ENCODE data around the gene TAX1BP1. TPM values are rescaled to one million over a fixed set of nuclear protein-coding genes. Genes with fewer than 3 reads are reported as not detected.

The TAX1BP1 gene
- total RNA-seq, 2 experiments from 2014 or later: 27.9 to 49.7 TPM

DNA sequence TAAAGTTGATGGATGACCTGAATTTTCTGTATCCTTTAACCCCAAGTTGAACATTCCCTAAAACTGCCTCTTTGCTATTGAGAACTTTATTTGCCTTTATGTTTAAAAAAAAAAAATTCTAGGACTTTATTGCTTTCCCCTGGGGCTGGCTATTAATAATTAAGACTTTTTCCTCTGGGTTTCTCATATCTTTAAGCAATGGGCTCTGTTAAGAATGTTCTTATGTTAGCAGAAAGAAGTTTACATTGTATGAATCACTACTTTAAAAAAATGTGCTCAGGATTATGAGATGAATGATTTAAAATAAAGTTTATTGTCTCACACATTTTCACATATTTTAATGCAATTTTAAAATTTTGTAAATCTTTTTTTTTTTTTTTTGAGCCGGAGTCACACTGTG is 19.5 kb downstream of the TAX1BP1 start:
- intact Hi-C loops (cut with micrococcal nuclease; ENCODE audit: unreplicated experiment): no loop called here
- Histone ChIP-seq H3K4me3 (ENCODE audit: low read depth, low read length, poor library complexity, severe bottlenecking) (no peak overlapping the region), H3K4me2 (ENCODE audit: low read length) (no peak overlapping the region), H2AFZ (ENCODE audit: low read length) (no peak overlapping the region), H3K79me2 (ENCODE audit: insufficient read depth, low read depth, low read length) (no peaks in the 10 kb centered on the region), H4K20me1 (ENCODE audit: insufficient read depth, low read length) (no peaks in the 10 kb centered on the region), H3K9me2 (ENCODE audit: insufficient read depth, low read length) (no peaks in the 10 kb centered on the region), H3K27ac (ENCODE audit: low read depth, low read length, poor library complexity, severe bottlenecking) (no peak overlapping the region), H3K36me3 (ENCODE audit: insufficient read depth, low read length) (peaks cover 47% of the 10 kb centered on the region), H3K9me3 (ENCODE audit: low read length) (no peaks in the 10 kb centered on the region), H3K4me1 (ENCODE audit: insufficient read depth, low read length, poor library complexity, severe bottlenecking) (no peaks in the 10 kb centered on the region)
- ChIA-PET POLR2A (no interaction called here), CTCF (ENCODE audit: unreplicated experiment) (no interaction called here)
- DNase-seq (ENCODE audit: low spot score): no peak
- TF ChIP-seq, protein P1, sequence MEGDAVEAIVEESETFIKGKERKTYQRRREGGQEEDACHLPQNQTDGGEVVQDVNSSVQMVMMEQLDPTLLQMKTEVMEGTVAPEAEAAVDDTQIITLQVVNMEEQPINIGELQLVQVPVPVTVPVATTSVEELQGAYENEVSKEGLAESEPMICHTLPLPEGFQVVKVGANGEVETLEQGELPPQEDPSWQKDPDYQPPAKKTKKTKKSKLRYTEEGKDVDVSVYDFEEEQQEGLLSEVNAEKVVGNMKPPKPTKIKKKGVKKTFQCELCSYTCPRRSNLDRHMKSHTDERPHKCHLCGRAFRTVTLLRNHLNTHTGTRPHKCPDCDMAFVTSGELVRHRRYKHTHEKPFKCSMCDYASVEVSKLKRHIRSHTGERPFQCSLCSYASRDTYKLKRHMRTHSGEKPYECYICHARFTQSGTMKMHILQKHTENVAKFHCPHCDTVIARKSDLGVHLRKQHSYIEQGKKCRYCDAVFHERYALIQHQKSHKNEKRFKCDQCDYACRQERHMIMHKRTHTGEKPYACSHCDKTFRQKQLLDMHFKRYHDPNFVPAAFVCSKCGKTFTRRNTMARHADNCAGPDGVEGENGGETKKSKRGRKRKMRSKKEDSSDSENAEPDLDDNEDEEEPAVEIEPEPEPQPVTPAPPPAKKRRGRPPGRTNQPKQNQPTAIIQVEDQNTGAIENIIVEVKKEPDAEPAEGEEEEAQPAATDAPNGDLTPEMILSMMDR (conservative IDR thresholded peaks at IDR 0.05; ENCODE audit: low read length): no peak
- no peak for TF ChIP-seq EZH2phosphoT487 (IDR thresholded peaks at IDR 0.05; ENCODE audit: borderline replicate concordance, low read depth, low read length)
- BruUV-seq (replicated peaks): no TSS peak

DNA sequence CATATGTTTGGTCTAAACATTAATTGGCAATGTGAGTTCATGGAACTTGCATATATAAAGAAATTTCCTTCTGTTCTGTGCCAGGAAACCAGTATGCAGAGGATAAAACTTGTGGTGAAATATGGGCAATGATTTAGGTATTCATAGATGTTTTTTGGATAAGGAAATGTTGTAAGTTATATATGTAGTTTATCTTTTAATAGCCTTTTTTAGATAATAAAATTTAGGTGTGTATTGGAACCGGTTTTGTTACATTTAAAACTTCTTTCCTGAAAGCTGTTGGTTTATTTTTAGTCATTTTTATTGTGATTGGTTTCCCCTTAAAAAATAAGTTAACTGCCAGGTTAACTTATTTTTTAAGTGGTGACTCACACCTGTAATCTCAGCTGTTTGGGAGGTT is 22.1 kb downstream of the TAX1BP1 start:
- CTCF ChIA-PET (ENCODE audit: unreplicated experiment): no interaction called here
- no peaks in the 10 kb centered on the region for H3K9me3 ChIP-seq (ENCODE audit: low read length)
- intact Hi-C loops (cut with micrococcal nuclease; ENCODE audit: unreplicated experiment): no loop called here
- TF ChIP-seq, protein P1 (conservative IDR thresholded peaks at IDR 0.05; ENCODE audit: low read length): no peak
- no peak for TF ChIP-seq EZH2phosphoT487 (IDR thresholded peaks at IDR 0.05; ENCODE audit: borderline replicate concordance, low read depth, low read length)
- H3K4me3 ChIP-seq (ENCODE audit: low read depth, low read length, poor library complexity, severe bottlenecking): no peak overlapping the region
- H3K4me2 ChIP-seq (ENCODE audit: low read length): no peak overlapping the region
- BruUV-seq (replicated peaks): no TSS peak
- H3K27ac ChIP-seq (ENCODE audit: low read depth, low read length, poor library complexity, severe bottlenecking): no peak overlapping the region
- H3K9me2 ChIP-seq (ENCODE audit: insufficient read depth, low read length): no peaks in the 10 kb centered on the region
- no peak for DNase-seq (ENCODE audit: low spot score)
- H4K20me1 ChIP-seq (ENCODE audit: insufficient read depth, low read length): no peaks in the 10 kb centered on the region
- peaks cover 40% of the 10 kb centered on the region for H3K36me3 ChIP-seq (ENCODE audit: insufficient read depth, low read length)
- no peaks in the 10 kb centered on the region for H3K4me1 ChIP-seq (ENCODE audit: insufficient read depth, low read length, poor library complexity, severe bottlenecking)
- H3K79me2 ChIP-seq (ENCODE audit: insufficient read depth, low read depth, low read length): no peaks in the 10 kb centered on the region
- no peak overlapping the region for H2AFZ ChIP-seq (ENCODE audit: low read length)
- POLR2A ChIA-PET: no interaction called here

DNA sequence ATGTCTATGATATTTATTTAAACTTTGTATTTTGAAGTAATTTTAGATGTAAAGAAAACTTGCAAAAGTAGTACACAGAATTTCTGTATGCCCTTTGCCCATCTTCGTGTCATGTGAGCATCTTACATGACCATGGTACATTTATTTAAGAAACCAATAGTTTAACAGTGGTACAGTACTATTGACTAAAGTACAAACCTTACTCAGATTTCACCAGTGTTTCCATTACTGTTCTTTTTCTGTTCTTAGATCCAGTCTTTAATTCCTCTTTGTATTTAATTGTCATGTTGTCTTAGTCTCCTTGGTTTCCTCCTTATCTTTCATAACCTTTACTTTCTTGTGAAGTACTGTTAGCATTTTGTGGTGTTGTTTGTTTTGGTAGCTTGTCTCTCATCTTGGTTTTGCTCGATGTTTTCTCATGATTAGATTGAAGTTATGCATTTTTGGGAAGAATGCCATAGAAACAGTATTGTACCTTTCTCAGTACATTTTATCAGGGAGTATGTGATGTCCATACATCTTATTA is 24.1 kb downstream of the TAX1BP1 start:
- Histone ChIP-seq H3K9me3 (ENCODE audit: low read length) (no peaks in the 10 kb centered on the region), H4K20me1 (ENCODE audit: insufficient read depth, low read length) (no peaks in the 10 kb centered on the region), H3K79me2 (ENCODE audit: insufficient read depth, low read depth, low read length) (no peaks in the 10 kb centered on the region), H3K36me3 (ENCODE audit: insufficient read depth, low read length) (peaks cover 29% of the 10 kb centered on the region), H3K4me2 (ENCODE audit: low read length) (no peak overlapping the region), H3K4me1 (ENCODE audit: insufficient read depth, low read length, poor library complexity, severe bottlenecking) (no peaks in the 10 kb centered on the region), H3K9me2 (ENCODE audit: insufficient read depth, low read length) (no peaks in the 10 kb centered on the region), H2AFZ (ENCODE audit: low read length) (no peak overlapping the region), H3K27ac (ENCODE audit: low read depth, low read length, poor library complexity, severe bottlenecking) (no peak overlapping the region), H3K4me3 (ENCODE audit: low read depth, low read length, poor library complexity, severe bottlenecking) (no peak overlapping the region)
- no peak for TF ChIP-seq EZH2phosphoT487 (IDR thresholded peaks at IDR 0.05; ENCODE audit: borderline replicate concordance, low read depth, low read length)
- TF ChIP-seq, protein P1 (conservative IDR thresholded peaks at IDR 0.05; ENCODE audit: low read length): no peak
- BruUV-seq (replicated peaks): no TSS peak
- POLR2A ChIA-PET: interaction anchor here (0.6 to 2.1 kb wide), 6 partner anchors 9 to 657 kb away, joined by 3 to 8 read pairs (median 4); no protein-coding TSS in a partner anchor
- no peak for DNase-seq (ENCODE audit: low spot score)
- intact Hi-C loops (cut with micrococcal nuclease; ENCODE audit: unreplicated experiment): no loop called here
- CTCF ChIA-PET (ENCODE audit: unreplicated experiment): no interaction called here

All from OCI-LY7 (cell line).